Fibroblast of lung (primary cell): Measurements from ENCODE around the gene C10orf71.

ENCODE experiments used
- EZH2 ChIP-seq: IDR thresholded peaks from 2 replicates; pipeline ENCODE4 v1.5.1; 2012; ENCODE audit warnings: low read length, control low read depth, mild to moderate bottlenecking; ENCODE audit errors: missing control alignments
- TF ChIP-seq, protein P1 (sequence below), 2 donors: IDR thresholded peaks in 1 of 2; conservative IDR thresholded peaks in 1 of 2; 1 replicate in 1 of 2; 2 replicates in 1 of 2; pipeline ENCODE4 v1.5.1; 2011 to 2012; ENCODE audit warnings: low read length in 2 of 2, control low read depth in 1 of 2, inconsistent platforms in 1 of 2, low read depth in 1 of 2, mild to moderate bottlenecking in 1 of 2

DNA sequence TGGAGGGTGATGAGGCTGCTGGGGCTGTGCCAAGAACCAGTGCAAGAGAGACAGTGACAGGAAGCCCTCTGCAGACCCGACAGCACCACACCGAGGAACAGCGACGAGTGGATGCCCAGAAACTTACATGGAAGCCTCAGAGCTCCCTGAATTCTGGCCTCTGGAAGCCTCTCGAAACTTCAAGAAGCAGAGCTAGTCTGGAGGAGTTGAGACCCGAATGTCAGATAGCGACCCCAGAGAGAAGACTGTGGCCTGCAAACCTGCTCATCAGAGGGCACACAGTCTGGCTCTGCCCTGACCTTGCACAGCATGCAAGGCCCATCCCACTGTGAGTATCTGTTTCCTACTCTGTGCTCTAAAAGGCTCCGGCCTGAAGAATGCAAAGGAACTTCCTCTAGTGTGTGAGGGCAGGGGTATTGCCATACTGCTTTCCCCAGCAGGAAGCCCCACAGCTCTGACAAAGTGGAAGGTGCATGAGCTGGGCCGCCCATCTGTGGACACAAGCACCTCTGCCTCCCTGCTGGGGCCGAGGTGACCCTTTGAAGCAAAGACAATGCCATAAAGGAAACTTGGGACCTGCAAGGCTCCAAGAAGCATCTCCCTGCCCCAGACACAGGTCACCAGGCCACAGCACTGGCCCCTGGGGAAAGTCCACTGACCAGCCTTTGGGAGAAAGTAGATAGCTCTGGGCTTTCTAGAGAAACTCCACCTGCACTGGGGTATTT lies 10.5 kb upstream of the C10orf71 start:
- TF ChIP-seq EZH2: no peak
- TF ChIP-seq, protein P1, sequence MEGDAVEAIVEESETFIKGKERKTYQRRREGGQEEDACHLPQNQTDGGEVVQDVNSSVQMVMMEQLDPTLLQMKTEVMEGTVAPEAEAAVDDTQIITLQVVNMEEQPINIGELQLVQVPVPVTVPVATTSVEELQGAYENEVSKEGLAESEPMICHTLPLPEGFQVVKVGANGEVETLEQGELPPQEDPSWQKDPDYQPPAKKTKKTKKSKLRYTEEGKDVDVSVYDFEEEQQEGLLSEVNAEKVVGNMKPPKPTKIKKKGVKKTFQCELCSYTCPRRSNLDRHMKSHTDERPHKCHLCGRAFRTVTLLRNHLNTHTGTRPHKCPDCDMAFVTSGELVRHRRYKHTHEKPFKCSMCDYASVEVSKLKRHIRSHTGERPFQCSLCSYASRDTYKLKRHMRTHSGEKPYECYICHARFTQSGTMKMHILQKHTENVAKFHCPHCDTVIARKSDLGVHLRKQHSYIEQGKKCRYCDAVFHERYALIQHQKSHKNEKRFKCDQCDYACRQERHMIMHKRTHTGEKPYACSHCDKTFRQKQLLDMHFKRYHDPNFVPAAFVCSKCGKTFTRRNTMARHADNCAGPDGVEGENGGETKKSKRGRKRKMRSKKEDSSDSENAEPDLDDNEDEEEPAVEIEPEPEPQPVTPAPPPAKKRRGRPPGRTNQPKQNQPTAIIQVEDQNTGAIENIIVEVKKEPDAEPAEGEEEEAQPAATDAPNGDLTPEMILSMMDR (conservative IDR thresholded peaks at IDR 0.05 in 1 of 2, IDR thresholded peaks at IDR 0.05 in 1 of 2; ENCODE audit: low read depth in 1 of 2, low read length in 2 of 2): no peak
